HCT116 (cell line): ENCODE results near the gene TPM4. TPM values are rescaled to one million over a fixed set of nuclear protein-coding genes. Genes with fewer than 3 reads are reported as not detected.

Source experiments
- ATAC-seq: fragments of 200-7000 bp; cut with Tn5 transposase; 2 replicates; pipeline ENCODE4 v1.9.1; 2020; ENCODE audit warnings: mild to moderate bottlenecking, moderate library complexity
- BruUV-seq: library from RNA; stranded (reverse); fragments of 400-500 nt; replicated peaks from 2 replicates; lab custom pipeline; 2021; lab: Mats Ljungman, UMichigan
- CTCF ChIA-PET: fragments of 300-600 bp; sonication (Branson Sonifier 250); formaldehyde crosslinking; loops from one replicate; lab custom pipeline; 2021; ENCODE audit warnings: antibody characterized with exemption; lab: Charles Lee
- POLR2A ChIA-PET: fragments of 300-600, 350-600 bp; sonication (Branson Sonifier 250); formaldehyde crosslinking; loops from one replicate; lab custom pipeline; 2021; ENCODE audit warnings: antibody characterized with exemption; lab: Charles Lee
- RAD21 ChIA-PET, 2 experiments: fragments of 300-600 bp; sonication (Branson Sonifier 250); formaldehyde crosslinking; loops; one replicate each; lab custom pipeline; 2023; ENCODE audit warnings: low total read pairs in 2 of 2; ENCODE audit not compliant: uncharacterized antibody in 2 of 2, unreplicated experiment in 2 of 2, low non-redundant PET in 1 of 2; lab: Charles Lee
- DNase-seq: peaks from one replicate; pipeline ENCODE4 v3.0.0-alpha.2; 2010; ENCODE audit warnings: low read depth, low spot score
- H2AFZ ChIP-seq: fragments of 200-600 bp; shearing (Covaris generic), sonication (generic); 2 replicates; pipeline ENCODE4 v1.6.1; 2017; ENCODE audit warnings: low read depth, mixed run types, mixed read lengths, antibody characterized with exemption, low read length; ENCODE audit not compliant: poor library complexity, severe bottlenecking
- H3K27ac ChIP-seq: 2 replicates; pipeline ENCODE4 v1.5.1; 2012; ENCODE audit warnings: low read depth, low read length
- H3K27me3 ChIP-seq: fragments of 200-600 bp; sonication (generic); 2 replicates; pipeline ENCODE4 v1.6.1; 2016; ENCODE audit warnings: mixed run types, low read length, mixed read lengths; ENCODE audit not compliant: insufficient read depth
- H3K36me3 ChIP-seq, 2 experiments: fragments of 200-500 bp in 1 of 2; fragments of 200-600 bp in 1 of 2; sonication (Bioruptor generic) in 1 of 2; sonication (generic) in 1 of 2; 2 replicates each; pipeline versions ENCODE4 v1.5.1 to v1.6.1; 2014 to 2016; ENCODE audit warnings: low read length in 2 of 2, inconsistent platforms in 1 of 2, mixed read lengths in 1 of 2, mixed run types in 1 of 2; ENCODE audit not compliant: insufficient read depth in 2 of 2, control insufficient read depth in 1 of 2
- H3K4me1 ChIP-seq, 2 experiments: fragments of 200-600 bp in 1 of 2; sonication (generic) in 1 of 2; 2 replicates each; pipeline versions ENCODE4 v1.5.1 to v1.6.1; 2012 to 2017; ENCODE audit warnings: low read length in 2 of 2, inconsistent platforms in 1 of 2, mild to moderate bottlenecking in 1 of 2, mixed read lengths in 1 of 2, mixed run types in 1 of 2, moderate library complexity in 1 of 2; ENCODE audit not compliant: insufficient read depth in 2 of 2, control insufficient read depth in 1 of 2
- H3K4me2 ChIP-seq: fragments of 200-600 bp; sonication (generic); 2 replicates; pipeline ENCODE4 v1.6.1; 2017; ENCODE audit warnings: mixed run types, low read length, mixed read lengths
- H3K4me3 ChIP-seq, 2 experiments: fragments of 200-600 bp in 1 of 2; sonication (generic) in 1 of 2; replicated peaks in 1 of 2; 2 replicates each; pipeline ENCODE4 v1.5.1; 2011 to 2016; ENCODE audit warnings: low read length in 2 of 2, control low read depth in 1 of 2, low read depth in 1 of 2, mild to moderate bottlenecking in 1 of 2, mixed read lengths in 1 of 2, mixed run types in 1 of 2
- H3K79me2 ChIP-seq: fragments of 200-600 bp; sonication (generic); 2 replicates; pipeline ENCODE4 v1.6.1; 2017; ENCODE audit warnings: mild to moderate bottlenecking, mixed run types, low read length, moderate library complexity, mixed read lengths; ENCODE audit not compliant: insufficient read depth
- H3K9ac ChIP-seq: fragments of 200-600 bp; sonication (generic); 2 replicates; pipeline ENCODE4 v1.6.1; 2016; ENCODE audit warnings: low read length, mixed read lengths
- H3K9me2 ChIP-seq: fragments of 200-600 bp; sonication (generic), shearing (Covaris generic); 2 replicates; pipeline ENCODE4 v1.6.1; 2017; ENCODE audit warnings: mixed run types, mild to moderate bottlenecking, moderate library complexity; ENCODE audit not compliant: insufficient read depth
- H3K9me3 ChIP-seq, 2 experiments: fragments of 200-500 bp in 1 of 2; fragments of 200-600 bp in 1 of 2; sonication (Bioruptor generic) in 1 of 2; sonication (generic) in 1 of 2; 2 replicates each; pipeline ENCODE4 v1.6.1; 2014 to 2017; ENCODE audit warnings: low read length in 2 of 2, mixed read lengths in 2 of 2, inconsistent platforms in 1 of 2, low read depth in 1 of 2, mild to moderate bottlenecking in 1 of 2, mixed run types in 1 of 2, moderate library complexity in 1 of 2; ENCODE audit not compliant: control insufficient read depth in 1 of 2, insufficient read depth in 1 of 2
- H4K20me1 ChIP-seq: fragments of 200-600 bp; sonication (generic), shearing (Covaris generic); 2 replicates; pipeline ENCODE4 v1.6.1; 2017; ENCODE audit warnings: mixed run types, mild to moderate bottlenecking, moderate library complexity; ENCODE audit not compliant: insufficient read depth
- CBX3 ChIP-seq: IDR thresholded peaks from 2 replicates; pipeline ENCODE4 v1.6.1; 2012; ENCODE audit warnings: low read depth
- CEBPB ChIP-seq: IDR thresholded peaks from 2 replicates; pipeline ENCODE4 v1.6.1; 2012; ENCODE audit warnings: low read depth
- ELF1 ChIP-seq: IDR thresholded peaks from 2 replicates; pipeline ENCODE4 v1.6.1; 2012; ENCODE audit warnings: low read depth, borderline replicate concordance
- EZH2 ChIP-seq: fragments of 200-600 bp; sonication (generic); IDR thresholded peaks from 2 replicates; pipeline ENCODE4 v1.6.1; 2017; ENCODE audit warnings: antibody characterized with exemption, mixed run types
- EZH2phosphoT487 ChIP-seq: fragments of 200-600 bp; IDR thresholded peaks from 2 replicates; pipeline ENCODE4 v1.6.1; 2018; ENCODE audit warnings: antibody characterized with exemption, borderline replicate concordance
- FOSL1 ChIP-seq: IDR thresholded peaks from 2 replicates; pipeline ENCODE4 v1.6.1; 2012; ENCODE audit warnings: low read depth
- JUND ChIP-seq: IDR thresholded peaks from 2 replicates; pipeline ENCODE4 v1.6.1; 2012
- POLR2A ChIP-seq: IDR thresholded peaks from 2 replicates; pipeline ENCODE4 v1.7.0; 2011; ENCODE audit warnings: borderline replicate concordance; ENCODE audit not compliant: insufficient read depth, insufficient read length; ENCODE audit errors: extremely low read depth
- POLR2AphosphoS5 ChIP-seq: IDR thresholded peaks from 2 replicates; pipeline ENCODE4 v1.6.1; 2011; ENCODE audit warnings: mild to moderate bottlenecking, low read depth, low read length, moderate library complexity
- RAD21 ChIP-seq: IDR thresholded peaks from 2 replicates; pipeline ENCODE4 v1.6.1; 2012; ENCODE audit warnings: low read depth, mild to moderate bottlenecking
- SP1 ChIP-seq: IDR thresholded peaks from 2 replicates; pipeline ENCODE4 v1.6.1; 2012; ENCODE audit warnings: low read depth
- SRF ChIP-seq: IDR thresholded peaks from 2 replicates; pipeline ENCODE4 v1.6.1; 2012; ENCODE audit warnings: low read depth
- TCF7L2 ChIP-seq: IDR thresholded peaks from 2 replicates; pipeline ENCODE4 v1.7.0; 2011; ENCODE audit warnings: borderline replicate concordance, inconsistent platforms; ENCODE audit not compliant: insufficient read depth, insufficient read length; ENCODE audit errors: extremely low read depth
- YY1 ChIP-seq: IDR thresholded peaks from 2 replicates; pipeline ENCODE4 v1.6.1; 2011; ENCODE audit warnings: low read length, low read depth, moderate library complexity, mild to moderate bottlenecking; ENCODE audit not compliant: insufficient replicate concordance; ENCODE audit errors: extremely low read depth
- ZNF274 ChIP-seq: fragments of 200-500 bp; sonication (Bioruptor generic); IDR thresholded peaks from 2 replicates; pipeline ENCODE4 v1.6.1; 2014; ENCODE audit warnings: mild to moderate bottlenecking, low read depth, low read length, inconsistent platforms
- intact Hi-C: fragments of 100-400 bp; cut with micrococcal nuclease; formaldehyde crosslinking; loops from 2 replicates; pipeline ENCODE4 v1.10.0; 2022
- total RNA-seq: library from RNA; stranded (reverse); gene quantifications from one replicate; pipeline ENCODE4 v1.2.1, GENCODE V29; 2021; ENCODE audit not compliant: unreplicated experiment
- TF ChIP-seq, protein P1 (sequence below), 3 experiments: fragments of 200-600 bp in 1 of 3; sonication (generic) in 1 of 3; IDR thresholded peaks in 2 of 3; conservative IDR thresholded peaks in 1 of 3; 2 replicates each; pipeline ENCODE4 v1.5.1; 2012 to 2017; ENCODE audit warnings: low read depth in 2 of 3, low read length in 2 of 3, antibody characterized with exemption in 1 of 3, borderline replicate concordance in 1 of 3, control low read depth in 1 of 3, mild to moderate bottlenecking in 1 of 3, mixed read lengths in 1 of 3, mixed run types in 1 of 3, moderate library complexity in 1 of 3; ENCODE audit not compliant: insufficient read depth in 1 of 3
- TF ChIP-seq, protein P2 (sequence below): IDR thresholded peaks from 2 replicates; pipeline ENCODE4 v1.6.1; 2012
- TF ChIP-seq, protein P3 (sequence below): IDR thresholded peaks from 2 replicates; pipeline ENCODE4 v1.6.1; 2011; ENCODE audit warnings: mild to moderate bottlenecking, low read length, moderate library complexity; ENCODE audit not compliant: insufficient replicate concordance; ENCODE audit errors: extremely low read depth
- TF ChIP-seq, protein P4 (sequence below): IDR thresholded peaks from 2 replicates; pipeline ENCODE4 v1.6.1; 2012; ENCODE audit warnings: low read depth

The TPM4 gene
- total RNA-seq, 1 experiment from 2014 or later, result 275 TPM

DNA sequence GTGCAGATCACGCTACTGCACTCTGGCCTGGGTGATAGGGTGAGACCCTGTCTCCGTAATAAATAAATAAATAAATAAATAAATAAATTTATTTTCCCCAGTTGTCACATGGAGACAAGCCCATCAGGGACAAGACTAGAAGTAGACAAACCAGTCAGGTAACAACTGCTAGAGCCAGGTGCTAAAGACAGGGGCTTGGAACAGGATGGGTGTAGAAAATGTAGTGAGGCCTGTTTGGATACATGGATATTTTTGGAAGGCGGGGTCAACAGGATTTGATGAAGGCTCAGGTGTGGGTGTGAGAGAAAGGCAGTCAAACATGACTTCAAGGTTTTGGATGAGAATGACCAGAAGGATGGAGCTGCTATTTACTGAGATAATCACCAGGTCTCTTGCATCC lies 27.7 kb upstream of the TPM4 start:
- Histone ChIP-seq H3K27me3 (no peaks in the 10 kb centered on the region), H3K4me2 (no peak overlapping the region), H3K9me3 (no peaks in the 10 kb centered on the region), H3K79me2 (no peaks in the 10 kb centered on the region), H3K4me3 (no peak overlapping the region), H2AFZ (no peak overlapping the region), H3K27ac (no peak overlapping the region), H4K20me1 (no peaks in the 10 kb centered on the region), H3K36me3 (no peaks in the 10 kb centered on the region), H3K9ac (no peak overlapping the region), H3K4me1 (no peaks in the 10 kb centered on the region; a peak in 1 of 4 replicates), H3K9me2 (no peaks in the 10 kb centered on the region)
- TF ChIP-seq POLR2AphosphoS5, result no peak
- no peak for TF ChIP-seq TCF7L2
- no peak for TF ChIP-seq EZH2
- TF ChIP-seq, protein P1, sequence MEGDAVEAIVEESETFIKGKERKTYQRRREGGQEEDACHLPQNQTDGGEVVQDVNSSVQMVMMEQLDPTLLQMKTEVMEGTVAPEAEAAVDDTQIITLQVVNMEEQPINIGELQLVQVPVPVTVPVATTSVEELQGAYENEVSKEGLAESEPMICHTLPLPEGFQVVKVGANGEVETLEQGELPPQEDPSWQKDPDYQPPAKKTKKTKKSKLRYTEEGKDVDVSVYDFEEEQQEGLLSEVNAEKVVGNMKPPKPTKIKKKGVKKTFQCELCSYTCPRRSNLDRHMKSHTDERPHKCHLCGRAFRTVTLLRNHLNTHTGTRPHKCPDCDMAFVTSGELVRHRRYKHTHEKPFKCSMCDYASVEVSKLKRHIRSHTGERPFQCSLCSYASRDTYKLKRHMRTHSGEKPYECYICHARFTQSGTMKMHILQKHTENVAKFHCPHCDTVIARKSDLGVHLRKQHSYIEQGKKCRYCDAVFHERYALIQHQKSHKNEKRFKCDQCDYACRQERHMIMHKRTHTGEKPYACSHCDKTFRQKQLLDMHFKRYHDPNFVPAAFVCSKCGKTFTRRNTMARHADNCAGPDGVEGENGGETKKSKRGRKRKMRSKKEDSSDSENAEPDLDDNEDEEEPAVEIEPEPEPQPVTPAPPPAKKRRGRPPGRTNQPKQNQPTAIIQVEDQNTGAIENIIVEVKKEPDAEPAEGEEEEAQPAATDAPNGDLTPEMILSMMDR (IDR thresholded peaks at IDR 0.05 in 2 of 3, conservative IDR thresholded peaks at IDR 0.05 in 1 of 3; ENCODE audit: borderline replicate concordance in 1 of 3, insufficient read depth in 1 of 3, low read depth in 2 of 3, low read length in 2 of 3), result no peak
- TF ChIP-seq, protein P2, sequence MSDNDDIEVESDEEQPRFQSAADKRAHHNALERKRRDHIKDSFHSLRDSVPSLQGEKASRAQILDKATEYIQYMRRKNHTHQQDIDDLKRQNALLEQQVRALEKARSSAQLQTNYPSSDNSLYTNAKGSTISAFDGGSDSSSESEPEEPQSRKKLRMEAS, result no peak
- TF ChIP-seq YY1, result no peak
- TF ChIP-seq ELF1, result no peak
- TF ChIP-seq EZH2phosphoT487, result no peak
- TF ChIP-seq, protein P3, sequence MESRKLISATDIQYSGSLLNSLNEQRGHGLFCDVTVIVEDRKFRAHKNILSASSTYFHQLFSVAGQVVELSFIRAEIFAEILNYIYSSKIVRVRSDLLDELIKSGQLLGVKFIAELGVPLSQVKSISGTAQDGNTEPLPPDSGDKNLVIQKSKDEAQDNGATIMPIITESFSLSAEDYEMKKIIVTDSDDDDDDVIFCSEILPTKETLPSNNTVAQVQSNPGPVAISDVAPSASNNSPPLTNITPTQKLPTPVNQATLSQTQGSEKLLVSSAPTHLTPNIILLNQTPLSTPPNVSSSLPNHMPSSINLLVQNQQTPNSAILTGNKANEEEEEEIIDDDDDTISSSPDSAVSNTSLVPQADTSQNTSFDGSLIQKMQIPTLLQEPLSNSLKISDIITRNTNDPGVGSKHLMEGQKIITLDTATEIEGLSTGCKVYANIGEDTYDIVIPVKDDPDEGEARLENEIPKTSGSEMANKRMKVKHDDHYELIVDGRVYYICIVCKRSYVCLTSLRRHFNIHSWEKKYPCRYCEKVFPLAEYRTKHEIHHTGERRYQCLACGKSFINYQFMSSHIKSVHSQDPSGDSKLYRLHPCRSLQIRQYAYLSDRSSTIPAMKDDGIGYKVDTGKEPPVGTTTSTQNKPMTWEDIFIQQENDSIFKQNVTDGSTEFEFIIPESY, result no peak
- TF ChIP-seq, protein P4, sequence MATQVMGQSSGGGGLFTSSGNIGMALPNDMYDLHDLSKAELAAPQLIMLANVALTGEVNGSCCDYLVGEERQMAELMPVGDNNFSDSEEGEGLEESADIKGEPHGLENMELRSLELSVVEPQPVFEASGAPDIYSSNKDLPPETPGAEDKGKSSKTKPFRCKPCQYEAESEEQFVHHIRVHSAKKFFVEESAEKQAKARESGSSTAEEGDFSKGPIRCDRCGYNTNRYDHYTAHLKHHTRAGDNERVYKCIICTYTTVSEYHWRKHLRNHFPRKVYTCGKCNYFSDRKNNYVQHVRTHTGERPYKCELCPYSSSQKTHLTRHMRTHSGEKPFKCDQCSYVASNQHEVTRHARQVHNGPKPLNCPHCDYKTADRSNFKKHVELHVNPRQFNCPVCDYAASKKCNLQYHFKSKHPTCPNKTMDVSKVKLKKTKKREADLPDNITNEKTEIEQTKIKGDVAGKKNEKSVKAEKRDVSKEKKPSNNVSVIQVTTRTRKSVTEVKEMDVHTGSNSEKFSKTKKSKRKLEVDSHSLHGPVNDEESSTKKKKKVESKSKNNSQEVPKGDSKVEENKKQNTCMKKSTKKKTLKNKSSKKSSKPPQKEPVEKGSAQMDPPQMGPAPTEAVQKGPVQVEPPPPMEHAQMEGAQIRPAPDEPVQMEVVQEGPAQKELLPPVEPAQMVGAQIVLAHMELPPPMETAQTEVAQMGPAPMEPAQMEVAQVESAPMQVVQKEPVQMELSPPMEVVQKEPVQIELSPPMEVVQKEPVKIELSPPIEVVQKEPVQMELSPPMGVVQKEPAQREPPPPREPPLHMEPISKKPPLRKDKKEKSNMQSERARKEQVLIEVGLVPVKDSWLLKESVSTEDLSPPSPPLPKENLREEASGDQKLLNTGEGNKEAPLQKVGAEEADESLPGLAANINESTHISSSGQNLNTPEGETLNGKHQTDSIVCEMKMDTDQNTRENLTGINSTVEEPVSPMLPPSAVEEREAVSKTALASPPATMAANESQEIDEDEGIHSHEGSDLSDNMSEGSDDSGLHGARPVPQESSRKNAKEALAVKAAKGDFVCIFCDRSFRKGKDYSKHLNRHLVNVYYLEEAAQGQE, result no peak
- TF ChIP-seq SP1, result no peak
- no peak for TF ChIP-seq ZNF274
- TF ChIP-seq POLR2A, result no peak
- no peak for TF ChIP-seq CBX3
- TF ChIP-seq FOSL1, result no peak
- TF ChIP-seq CEBPB, result no peak
- no peak for TF ChIP-seq JUND
- no peak for TF ChIP-seq RAD21
- no peak for TF ChIP-seq SRF
- DNase-seq (no peak), ATAC-seq (no peak)
- ChIA-PET CTCF (interaction anchor here (1.0 kb wide), 1 partner anchor 15 kb away, joined by 5 read pairs; no protein-coding TSS in a partner anchor), RAD21 (no interaction called here), POLR2A (no interaction called here)
- BruUV-seq, result no TSS peak
- intact Hi-C loops, result no loop called here
